ENCODE data around the gene P3H4. TPM values are rescaled to one million over a fixed set of nuclear protein-coding genes. Genes with fewer than 3 reads are reported as not detected.

P3H4 gene
- total and polyA plus RNA-seq, 10 of the 15 experiments (the other 5 are each of a cell fraction or from before 2014, with no cell fraction given): 0.32 to 1.1 (median 0.64) TPM; not detected in 1

- ChIA-PET RAD21 (ENCODE audit: unreplicated experiment) (no interaction called here), POLR2A (interaction anchor here (0.5 to 0.6 kb wide), 3 partner anchors 12 to 370 kb away, joined by 4 to 6 read pairs (median 4); no protein-coding TSS in a partner anchor), SMC1A (ENCODE audit: uncharacterized antibody, unreplicated experiment) (no interaction called here), CTCF (no interaction called here)
- Histone ChIP-seq H3K9me3 (replicated peaks; ENCODE audit: control insufficient read depth, insufficient read depth, low read length) (no peaks in the 10 kb centered on the region), H3K79me2 (ENCODE audit: control insufficient read depth, insufficient read depth, low read length) (no peaks in the 10 kb centered on the region), H4K20me1 (ENCODE audit: control insufficient read depth, insufficient read depth) (no peaks in the 10 kb centered on the region), H3K36me3 (ENCODE audit: control insufficient read depth in 2 of 2, insufficient read depth in 2 of 2, low read length in 1 of 2) (peaks cover 0 to 2% of the 10 kb centered on the region in 2 experiments; a peak in 2 of 4 replicates), H2AFZ (ENCODE audit: control insufficient read depth, low read depth, low read length) (no peak overlapping the region), H3K9ac (ENCODE audit: control insufficient read depth, insufficient read depth, low read length) (no peak overlapping the region), H3K27ac (ENCODE audit: control insufficient read depth, insufficient read depth) (no peak overlapping the region), H3K27me3 (replicated peaks in 1 of 2; ENCODE audit: control insufficient read depth in 2 of 2, insufficient read depth in 2 of 2, low read length in 1 of 2) (no peaks in the 10 kb centered on the region), H3K4me2 (ENCODE audit: control insufficient read depth, insufficient read depth) (no peak overlapping the region), H3K4me1 (ENCODE audit: control insufficient read depth, insufficient read depth, low read length) (no peaks in the 10 kb centered on the region), H3K4me3 (no peak overlapping the region)
- FAIRE-seq (no peak), ATAC-seq (no peak), DNase-seq (ENCODE audit: low read depth, low spot score) (no peak)
- no TSS peak for BruUV-seq (replicated peaks)
- WGBS (ENCODE audit: insufficient coverage, insufficient replicate concordance, low lambda C conversion rate, missing lambda C conversion rate): 58% methylated on average over 11 of the region's 12 CpGs
- intact Hi-C loops (cut with micrococcal nuclease; ENCODE audit: unreplicated experiment): no loop called here
- in situ Hi-C loops (cut with MboI): no loop called here
- TF ChIP-seq ZBTB4 (CRISPR knock-in tag; IDR thresholded peaks at IDR 0.05) (no peak), MTA3 (IDR thresholded peaks at IDR 0.05; ENCODE audit: borderline replicate concordance, low read length) (no peak)
These were observed 57.7 kb downstream of the P3H4 start for GRCh38 chr17:41754066-41754465.

Other genes starting within 250 kb of the P3H4 start
Only the 7 nearest of the 18 such genes appear.
- gene GAST, start 99.6 kb downstream of the P3H4 start, total RNA-seq (2014; rRNA removed): not detected in 2 replicates
- not detected in 2 replicates for gene GAST, start 99.6 kb downstream of the P3H4 start, total RNA-seq (2014; rRNA removed; fragmentation: Illumina TruSeq; extraction: Trizol)
- not detected in 2 replicates for gene GAST, start 99.6 kb downstream of the P3H4 start, total RNA-seq (2021)
- gene GAST, start 99.6 kb downstream of the P3H4 start, polyA plus RNA-seq (2011; rRNA removed): not detected in 2 replicates
- gene GAST, start 99.6 kb downstream of the P3H4 start, polyA plus RNA-seq (2014; fragmentation: Illumina TruSeq; extraction: Trizol): not detected in 2 replicates
- not detected for gene GAST, start 99.6 kb downstream of the P3H4 start, polyA plus RNA-seq (2014; fragmentation: Nextera tagmentation; extraction: Ambion mirVana)
- not detected in 2 replicates for gene GAST, start 99.6 kb downstream of the P3H4 start, polyA plus RNA-seq (2014; rRNA removed)
- gene GAST, start 99.6 kb downstream of the P3H4 start, polyA plus RNA-seq (2016; fragmentation: Nextera tagmentation; extraction: Ambion mirVana): not detected
- gene HAP1, start 77.3 kb downstream of the P3H4 start, total RNA-seq (2014; rRNA removed): not detected in 2 replicates
- not detected in 2 replicates for gene HAP1, start 77.3 kb downstream of the P3H4 start, total RNA-seq (2014; rRNA removed; fragmentation: Illumina TruSeq; extraction: Trizol)
- not detected in 2 replicates for gene HAP1, start 77.3 kb downstream of the P3H4 start, total RNA-seq (2021)
- gene HAP1, start 77.3 kb downstream of the P3H4 start, polyA plus RNA-seq (2011; rRNA removed): not detected in 2 replicates
- not detected in 2 replicates for gene HAP1, start 77.3 kb downstream of the P3H4 start, polyA plus RNA-seq (2014; fragmentation: Illumina TruSeq; extraction: Trizol)
- gene HAP1, start 77.3 kb downstream of the P3H4 start, polyA plus RNA-seq (2014; fragmentation: Nextera tagmentation; extraction: Ambion mirVana): not detected
- not detected in 2 replicates for gene HAP1, start 77.3 kb downstream of the P3H4 start, polyA plus RNA-seq (2014; rRNA removed)
- gene HAP1, start 77.3 kb downstream of the P3H4 start, polyA plus RNA-seq (2016; fragmentation: Nextera tagmentation; extraction: Ambion mirVana): not detected
- 17.9 and 25.5 TPM in 2 replicates for gene JUP, start 25.2 kb downstream of the P3H4 start, total RNA-seq (2014; rRNA removed)
- 5.3 and 7.3 TPM in 2 replicates for gene JUP, start 25.2 kb downstream of the P3H4 start, total RNA-seq (2014; rRNA removed; fragmentation: Illumina TruSeq; extraction: Trizol)
- gene JUP, start 25.2 kb downstream of the P3H4 start, total RNA-seq (2021): 31.7 and 36.3 TPM in 2 replicates
- gene JUP, start 25.2 kb downstream of the P3H4 start, polyA plus RNA-seq (2011; rRNA removed): 5.3 and 34.0 TPM in 2 replicates
- 3.8 and 11.4 TPM in 2 replicates for gene JUP, start 25.2 kb downstream of the P3H4 start, polyA plus RNA-seq (2014; fragmentation: Illumina TruSeq; extraction: Trizol)
- gene JUP, start 25.2 kb downstream of the P3H4 start, polyA plus RNA-seq (2014; fragmentation: Nextera tagmentation; extraction: Ambion mirVana): 1 to 10 TPM; 1.5 to 2.9 TPM
- 14.5 and 20.4 TPM in 2 replicates for gene JUP, start 25.2 kb downstream of the P3H4 start, polyA plus RNA-seq (2014; rRNA removed)
- gene JUP, start 25.2 kb downstream of the P3H4 start, polyA plus RNA-seq (2016; fragmentation: Nextera tagmentation; extraction: Ambion mirVana): 10 to 100 TPM; 10.9 to 11.8 TPM
- 1.8 and 2.1 TPM in 2 replicates for gene FKBP10, start 1.1 kb upstream of the P3H4 start, total RNA-seq (2014; rRNA removed)
- gene FKBP10, start 1.1 kb upstream of the P3H4 start, total RNA-seq (2014; rRNA removed; fragmentation: Illumina TruSeq; extraction: Trizol): 1.5 and 1.6 TPM in 2 replicates
- 3.8 and 4.2 TPM in 2 replicates for gene FKBP10, start 1.1 kb upstream of the P3H4 start, total RNA-seq (2021)
- gene FKBP10, start 1.1 kb upstream of the P3H4 start, polyA plus RNA-seq (2011; rRNA removed): 1.6 and 2.9 TPM in 2 replicates
- 2.6 and 3.4 TPM in 2 replicates for gene FKBP10, start 1.1 kb upstream of the P3H4 start, polyA plus RNA-seq (2014; fragmentation: Illumina TruSeq; extraction: Trizol)
- gene FKBP10, start 1.1 kb upstream of the P3H4 start, polyA plus RNA-seq (2014; fragmentation: Nextera tagmentation; extraction: Ambion mirVana): under 1 TPM; 0.02 to 0.08 TPM
- gene FKBP10, start 1.1 kb upstream of the P3H4 start, polyA plus RNA-seq (2014; rRNA removed): 4.7 and 5.2 TPM in 2 replicates
- gene FKBP10, start 1.1 kb upstream of the P3H4 start, polyA plus RNA-seq (2016; fragmentation: Nextera tagmentation; extraction: Ambion mirVana): under 1 TPM; 0.18 to 0.71 TPM
- 41.2 and 51.3 TPM in 2 replicates for gene NT5C3B, start 24.3 kb upstream of the P3H4 start, total RNA-seq (2014; rRNA removed)
- 38.6 and 38.8 TPM in 2 replicates for gene NT5C3B, start 24.3 kb upstream of the P3H4 start, total RNA-seq (2014; rRNA removed; fragmentation: Illumina TruSeq; extraction: Trizol)
- 38.7 and 41.2 TPM in 2 replicates for gene NT5C3B, start 24.3 kb upstream of the P3H4 start, total RNA-seq (2021)
- gene NT5C3B, start 24.3 kb upstream of the P3H4 start, polyA plus RNA-seq (2011; rRNA removed): 64.6 and 74.1 TPM in 2 replicates
- gene NT5C3B, start 24.3 kb upstream of the P3H4 start, polyA plus RNA-seq (2014; fragmentation: Illumina TruSeq; extraction: Trizol): 48.0 and 54.4 TPM in 2 replicates
- 1 to 10 TPM in 1 of 2 experiments, under 1 TPM in 1; 0.52 to 6.6 TPM for gene NT5C3B, start 24.3 kb upstream of the P3H4 start, polyA plus RNA-seq (2014; fragmentation: Nextera tagmentation; extraction: Ambion mirVana)
- 49.0 and 53.9 TPM in 2 replicates for gene NT5C3B, start 24.3 kb upstream of the P3H4 start, polyA plus RNA-seq (2014; rRNA removed)
- 10 to 100 TPM; 38.1 to 40.7 TPM for gene NT5C3B, start 24.3 kb upstream of the P3H4 start, polyA plus RNA-seq (2016; fragmentation: Nextera tagmentation; extraction: Ambion mirVana)
- gene KLHL10, start 25.9 kb upstream of the P3H4 start, total RNA-seq (2014; rRNA removed): 0.11 and 0.62 TPM in 2 replicates
- gene KLHL10, start 25.9 kb upstream of the P3H4 start, total RNA-seq (2014; rRNA removed; fragmentation: Illumina TruSeq; extraction: Trizol): 0.13 and 0.18 TPM in 2 replicates
- gene KLHL10, start 25.9 kb upstream of the P3H4 start, total RNA-seq (2021): not detected in 2 replicates
- gene KLHL10, start 25.9 kb upstream of the P3H4 start, polyA plus RNA-seq (2011; rRNA removed): 0.22 and 0.37 TPM in 2 replicates
- 0.19 and 0.49 TPM in 2 replicates for gene KLHL10, start 25.9 kb upstream of the P3H4 start, polyA plus RNA-seq (2014; fragmentation: Illumina TruSeq; extraction: Trizol)
- not detected for gene KLHL10, start 25.9 kb upstream of the P3H4 start, polyA plus RNA-seq (2014; fragmentation: Nextera tagmentation; extraction: Ambion mirVana)
- 0.19 and 0.24 TPM in 2 replicates for gene KLHL10, start 25.9 kb upstream of the P3H4 start, polyA plus RNA-seq (2014; rRNA removed)
- under 1 TPM in 1 of 2 experiments, not detected in 1; 0.35 TPM for gene KLHL10, start 25.9 kb upstream of the P3H4 start, polyA plus RNA-seq (2016; fragmentation: Nextera tagmentation; extraction: Ambion mirVana)
- 15.5 and 17.2 TPM in 2 replicates for gene KLHL11, start 53.5 kb upstream of the P3H4 start, total RNA-seq (2014; rRNA removed)
- gene KLHL11, start 53.5 kb upstream of the P3H4 start, total RNA-seq (2014; rRNA removed; fragmentation: Illumina TruSeq; extraction: Trizol): 13.4 and 13.9 TPM in 2 replicates
- gene KLHL11, start 53.5 kb upstream of the P3H4 start, total RNA-seq (2021): 11.5 and 13.9 TPM in 2 replicates
- 8.6 and 9.2 TPM in 2 replicates for gene KLHL11, start 53.5 kb upstream of the P3H4 start, polyA plus RNA-seq (2011; rRNA removed)
- 3.1 and 4.5 TPM in 2 replicates for gene KLHL11, start 53.5 kb upstream of the P3H4 start, polyA plus RNA-seq (2014; fragmentation: Illumina TruSeq; extraction: Trizol)
- gene KLHL11, start 53.5 kb upstream of the P3H4 start, polyA plus RNA-seq (2014; fragmentation: Nextera tagmentation; extraction: Ambion mirVana): under 1 TPM; 0.07 to 0.10 TPM
- gene KLHL11, start 53.5 kb upstream of the P3H4 start, polyA plus RNA-seq (2014; rRNA removed): 5.4 and 6.0 TPM in 2 replicates
- 10 to 100 TPM; 11.5 to 12.1 TPM for gene KLHL11, start 53.5 kb upstream of the P3H4 start, polyA plus RNA-seq (2016; fragmentation: Nextera tagmentation; extraction: Ambion mirVana)

Measured in GM12878 (cell line).